Karpas-422 (cell line): Measurements from ENCODE around the gene FLACC1. TPM values are rescaled to one million over a fixed set of nuclear protein-coding genes. Genes with fewer than 3 reads are reported as not detected.

ENCODE experiments used
- DNase-seq: peaks from one replicate; pipeline ENCODE4 v3.0.0-alpha.2; 2015
- H2AFZ ChIP-seq: fragments of 200-600 bp; sonication (generic); 2 replicates; pipeline ENCODE4 v1.6.1; 2014; ENCODE audit warnings: antibody characterized with exemption, low read length, mixed read lengths
- H3K27ac ChIP-seq: fragments of 200-600 bp; sonication (generic); 2 replicates; pipeline ENCODE4 v1.5.1; 2014; ENCODE audit warnings: mild to moderate bottlenecking, low read length, moderate library complexity
- H3K27me3 ChIP-seq: fragments of 200-600 bp; sonication (generic); 2 replicates; pipeline ENCODE4 v1.6.1; 2014; ENCODE audit warnings: low read length, mixed read lengths
- H3K36me3 ChIP-seq: fragments of 200-600 bp; sonication (generic); 2 replicates; pipeline ENCODE4 v1.6.1; 2014; ENCODE audit warnings: low read length, mixed read lengths; ENCODE audit not compliant: insufficient read depth
- H3K4me1 ChIP-seq: fragments of 200-600 bp; sonication (generic); 2 replicates; pipeline ENCODE4 v1.6.1; 2014; ENCODE audit warnings: mild to moderate bottlenecking, low read length, mixed read lengths
- H3K4me2 ChIP-seq: fragments of 200-600 bp; sonication (generic); 2 replicates; pipeline ENCODE4 v1.6.1; 2014; ENCODE audit warnings: low read length, low read depth, mild to moderate bottlenecking; ENCODE audit not compliant: poor library complexity, severe bottlenecking
- H3K4me3 ChIP-seq: fragments of 200-600 bp; sonication (generic); 2 replicates; pipeline ENCODE4 v1.5.1; 2014; ENCODE audit warnings: mild to moderate bottlenecking, antibody characterized with exemption, low read length, mixed read lengths
- H3K79me2 ChIP-seq: fragments of 200-600 bp; sonication (generic); 2 replicates; pipeline ENCODE4 v1.6.1; 2014; ENCODE audit warnings: mild to moderate bottlenecking, low read length, mixed read lengths
- H3K9ac ChIP-seq: fragments of 200-600 bp; sonication (generic); 2 replicates; pipeline ENCODE4 v1.6.0; 2014; ENCODE audit warnings: low read length
- H3K9me2 ChIP-seq: fragments of 200-600 bp; sonication (generic), shearing (Covaris generic); replicated peaks from 2 replicates; pipeline ENCODE4 v1.6.0; 2014; ENCODE audit warnings: mild to moderate bottlenecking, low read length, moderate library complexity; ENCODE audit not compliant: insufficient read depth
- H3K9me3 ChIP-seq: fragments of 300-700, 200-600 bp; sonication (generic); 2 replicates; pipeline ENCODE4 v1.6.1; 2014; ENCODE audit warnings: low read length, mixed read lengths
- H4K20me1 ChIP-seq: fragments of 200-600 bp; sonication (generic); 2 replicates; pipeline ENCODE4 v1.6.1; 2014; ENCODE audit warnings: mild to moderate bottlenecking, antibody characterized with exemption, low read length, low read depth; ENCODE audit not compliant: insufficient read depth
- total RNA-seq: library from RNA; depleted of rRNA; stranded (reverse); fragments of >200 nt; shearing (Covaris generic); gene quantifications from 2 replicates; pipeline ENCODE4 v1.2.3, GENCODE V29; 2014; ENCODE audit warnings: low replicate concordance

Gene FLACC1
- total RNA-seq, 1 experiment from 2014 or later, result 13.2 TPM

- no peaks in the 10 kb centered on the region for H3K9me3 ChIP-seq
- no peaks in the 10 kb centered on the region for H3K9me2 ChIP-seq
- H3K27me3 ChIP-seq, result no peaks in the 10 kb centered on the region
- H3K4me2 ChIP-seq, result peak overlapping the region; percentile 40
- peak overlapping the region; percentile 71 for H3K27ac ChIP-seq
- H3K4me1 ChIP-seq, result peaks cover 39% of the 10 kb centered on the region
- peak; percentile 80 for DNase-seq
- peak overlapping the region; percentile 39; the same call in 1 of the 2 replicates for H3K9ac ChIP-seq
- no peaks in the 10 kb centered on the region for H4K20me1 ChIP-seq
- H3K79me2 ChIP-seq, result no peaks in the 10 kb centered on the region
- peak overlapping the region; percentile 8; the same call in 1 of the 2 replicates for H3K4me3 ChIP-seq
- H3K36me3 ChIP-seq, result no peaks in the 10 kb centered on the region
- H2AFZ ChIP-seq, result peak overlapping the region; percentile 46; the same call in 1 of the 2 replicates
Measured at GRCh38 chr2:201344663-201345366, 12.3 kb downstream of the FLACC1 start.

- no peaks in the 10 kb centered on the region for H3K9me2 ChIP-seq
- H3K4me2 ChIP-seq, result peak overlapping the region; percentile 40
Measured at GRCh38 chr2:201343559-201343958, 13.6 kb downstream of the FLACC1 start.

GRCh38 chr2:201342923-201343322, 14.2 kb downstream of the FLACC1 start:
- Histone ChIP-seq H3K4me2 (peak overlapping the region; percentile 40), H3K9me2 (no peaks in the 10 kb centered on the region), H3K27ac (peak overlapping the region; percentile 3; the same call in 1 of the 2 replicates), H3K79me2 (no peaks in the 10 kb centered on the region), H2AFZ (no peak overlapping the region), H3K27me3 (no peaks in the 10 kb centered on the region), H3K9ac (no peak overlapping the region), H3K9me3 (no peaks in the 10 kb centered on the region), H3K4me1 (peaks cover 39% of the 10 kb centered on the region), H3K4me3 (no peak overlapping the region), H4K20me1 (no peaks in the 10 kb centered on the region), H3K36me3 (no peaks in the 10 kb centered on the region)
- DNase-seq, result no peak

More at GRCh38 chr2:201343559-201343958, 13.6 kb downstream of the FLACC1 start:
- peak; percentile 43 for DNase-seq
- Histone ChIP-seq H4K20me1 (no peaks in the 10 kb centered on the region), H3K4me1 (peaks cover 39% of the 10 kb centered on the region), H3K4me3 (no peak overlapping the region), H3K9me3 (no peaks in the 10 kb centered on the region), H2AFZ (no peak overlapping the region), H3K27me3 (no peaks in the 10 kb centered on the region), H3K79me2 (no peaks in the 10 kb centered on the region), H3K36me3 (no peaks in the 10 kb centered on the region), H3K9ac (no peak overlapping the region), H3K27ac (peak overlapping the region; percentile 71)

- Histone ChIP-seq H2AFZ (no peak overlapping the region), H3K4me3 (no peak overlapping the region), H3K4me2 (no peak overlapping the region), H3K9me3 (no peaks in the 10 kb centered on the region), H3K79me2 (no peaks in the 10 kb centered on the region), H3K36me3 (no peaks in the 10 kb centered on the region), H3K9ac (no peak overlapping the region), H3K4me1 (no peaks in the 10 kb centered on the region), H4K20me1 (no peaks in the 10 kb centered on the region), H3K9me2 (no peaks in the 10 kb centered on the region), H3K27ac (no peak overlapping the region), H3K27me3 (no peaks in the 10 kb centered on the region)
- DNase-seq, result no peak
Measured at GRCh38 chr2:201329409-201329808, 27.7 kb downstream of the FLACC1 start.

- Histone ChIP-seq H3K9me2 (no peaks in the 10 kb centered on the region), H4K20me1 (no peaks in the 10 kb centered on the region), H3K9me3 (peaks cover 5% of the 10 kb centered on the region; the same call in 1 of the 2 replicates), H3K27ac (no peak overlapping the region), H3K4me2 (no peak overlapping the region), H3K79me2 (no peaks in the 10 kb centered on the region), H3K4me1 (no peaks in the 10 kb centered on the region), H3K36me3 (no peaks in the 10 kb centered on the region), H3K9ac (no peak overlapping the region), H2AFZ (no peak overlapping the region), H3K4me3 (no peak overlapping the region), H3K27me3 (no peaks in the 10 kb centered on the region)
- DNase-seq, result no peak
Measured at GRCh38 chr2:201327678-201328077, 29.5 kb downstream of the FLACC1 start.

GRCh38 chr2:201322772-201323171, 34.4 kb downstream of the FLACC1 start:
- H3K79me2 ChIP-seq, result no peaks in the 10 kb centered on the region
- no peak overlapping the region for H3K27ac ChIP-seq
- DNase-seq, result no peak
- H4K20me1 ChIP-seq, result no peaks in the 10 kb centered on the region
- H2AFZ ChIP-seq, result no peak overlapping the region
- H3K4me1 ChIP-seq, result no peaks in the 10 kb centered on the region
- peaks cover 10% of the 10 kb centered on the region for H3K9me3 ChIP-seq
- no peaks in the 10 kb centered on the region for H3K9me2 ChIP-seq
- no peak overlapping the region for H3K4me3 ChIP-seq
- no peaks in the 10 kb centered on the region; the same call in 1 of the 2 replicates for H3K27me3 ChIP-seq
- H3K9ac ChIP-seq, result no peak overlapping the region
- H3K36me3 ChIP-seq, result no peaks in the 10 kb centered on the region
- no peak overlapping the region for H3K4me2 ChIP-seq

GRCh38 chr2:201320701-201321100, 36.4 kb downstream of the FLACC1 start:
- Histone ChIP-seq H3K36me3 (no peaks in the 10 kb centered on the region), H3K79me2 (no peaks in the 10 kb centered on the region), H2AFZ (no peak overlapping the region), H3K4me3 (no peak overlapping the region), H3K4me2 (no peak overlapping the region), H3K9me2 (no peaks in the 10 kb centered on the region), H3K9me3 (peaks cover 10% of the 10 kb centered on the region), H3K9ac (no peak overlapping the region), H3K27ac (no peak overlapping the region), H3K4me1 (no peaks in the 10 kb centered on the region), H4K20me1 (no peaks in the 10 kb centered on the region), H3K27me3 (no peaks in the 10 kb centered on the region; the same call in 1 of the 2 replicates)
- DNase-seq, result peak; percentile 50

GRCh38 chr2:201320257-201320656, 36.9 kb downstream of the FLACC1 start:
- Histone ChIP-seq H3K36me3 (no peaks in the 10 kb centered on the region), H3K27me3 (no peaks in the 10 kb centered on the region; the same call in 1 of the 2 replicates), H3K9me2 (no peaks in the 10 kb centered on the region), H3K27ac (no peak overlapping the region), H3K4me3 (no peak overlapping the region), H3K79me2 (no peaks in the 10 kb centered on the region), H4K20me1 (no peaks in the 10 kb centered on the region), H3K4me1 (no peaks in the 10 kb centered on the region), H3K9ac (no peak overlapping the region), H2AFZ (no peak overlapping the region), H3K9me3 (peaks cover 10% of the 10 kb centered on the region), H3K4me2 (no peak overlapping the region)
- no peak for DNase-seq
